NCI-H1417 (cell line): ENCODE measurements around the gene DROSHA.
A peak's percentile ranks its signal among the peaks of the same experiment; 100 is the strongest.

Experiments
- DNase-seq, 3 experiments: peaks; one replicate each; lab custom pipeline; 2025; lab: John Stamatoyannopoulos, UW

Gene DROSHA

DNA sequence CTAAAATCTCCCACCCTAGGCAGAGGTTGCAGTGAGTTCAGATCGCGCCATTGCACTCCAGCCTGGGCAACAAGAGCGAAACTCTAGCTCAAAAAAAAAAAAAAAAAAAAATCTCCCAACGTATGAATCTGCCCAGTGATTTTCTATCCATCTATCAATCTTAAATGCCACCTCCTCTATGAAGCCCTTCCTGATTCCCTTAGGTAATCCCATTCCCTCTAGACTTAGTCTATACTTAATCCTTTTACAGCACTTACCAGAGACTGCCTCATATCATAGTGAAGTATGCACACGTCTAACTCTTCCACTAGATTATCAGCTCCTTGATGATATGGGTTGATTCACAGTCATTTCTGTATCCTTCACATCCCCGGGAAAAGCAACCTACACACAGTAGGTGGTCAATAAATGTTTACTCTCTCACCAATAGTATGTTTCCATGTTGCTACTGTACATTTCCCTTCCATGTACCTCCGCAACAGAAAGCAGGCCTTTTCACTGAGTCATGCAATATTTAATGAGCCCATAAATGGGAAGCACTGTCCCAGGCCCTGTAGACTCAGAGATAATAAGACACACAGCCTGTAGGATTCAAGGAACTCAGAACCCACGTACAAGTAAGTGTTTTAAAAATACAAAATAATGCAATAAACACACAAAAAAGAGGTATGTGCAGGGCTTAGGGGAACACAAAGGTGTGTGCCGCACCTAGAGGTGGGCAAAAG, 1.2 kb downstream of the DROSHA start:
- DNase-seq = no peak

GRCh38 chr5:31523041-31523440, 8.9 kb downstream of the DROSHA start:
- no peak for DNase-seq

DNA sequence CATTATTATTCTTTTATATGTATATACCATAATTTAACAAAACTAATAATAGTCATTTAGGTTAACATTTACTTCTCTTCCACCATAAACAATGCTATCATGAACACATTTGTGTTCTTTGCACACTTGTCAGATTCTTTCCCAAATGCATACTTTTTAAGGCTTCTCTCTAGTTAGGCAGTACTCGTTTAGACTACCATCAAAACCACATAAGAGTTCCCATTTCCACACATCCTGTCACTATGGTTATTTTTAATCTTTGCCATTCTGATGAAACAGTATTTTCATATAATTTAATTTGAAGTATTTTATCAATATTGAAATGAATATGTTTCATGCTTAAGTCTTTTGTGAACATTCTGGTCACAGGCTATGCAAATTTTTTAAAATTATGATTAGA, 15.1 kb downstream of the DROSHA start:
- DNase-seq = no peak

GRCh38 chr5:31511305-31511704, 20.6 kb downstream of the DROSHA start:
- no peak for DNase-seq

- peak in 1 of 3 experiments; percentile 50 for DNase-seq
Observed at GRCh38 chr5:31504529-31504928, 27.4 kb downstream of the DROSHA start.

DNA sequence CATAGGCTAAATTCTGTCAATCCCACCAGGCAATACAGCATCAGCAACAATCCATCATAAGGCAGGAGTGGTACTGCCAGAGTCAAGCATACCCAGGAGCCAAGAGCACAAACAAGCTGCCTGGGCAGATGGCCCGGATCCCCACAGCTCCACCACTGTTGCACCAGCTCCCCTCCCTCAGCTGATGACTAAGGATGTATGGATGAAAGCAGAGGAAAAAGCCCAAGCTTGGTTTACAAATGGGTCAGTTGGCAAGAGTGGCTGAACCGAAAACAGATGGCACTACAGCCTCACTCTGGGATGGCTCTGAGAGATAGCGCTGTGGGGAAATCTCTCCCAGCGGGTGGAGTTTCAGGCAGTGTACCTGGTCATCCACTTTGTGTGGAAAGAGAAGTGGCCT, 29.4 kb downstream of the DROSHA start:
- DNase-seq = no peak

- no peak for DNase-seq
Observed at GRCh38 chr5:31500256-31500655, 31.6 kb downstream of the DROSHA start.

GRCh38 chr5:31496891-31497290, 35.0 kb downstream of the DROSHA start:
- DNase-seq = no peak

DNA sequence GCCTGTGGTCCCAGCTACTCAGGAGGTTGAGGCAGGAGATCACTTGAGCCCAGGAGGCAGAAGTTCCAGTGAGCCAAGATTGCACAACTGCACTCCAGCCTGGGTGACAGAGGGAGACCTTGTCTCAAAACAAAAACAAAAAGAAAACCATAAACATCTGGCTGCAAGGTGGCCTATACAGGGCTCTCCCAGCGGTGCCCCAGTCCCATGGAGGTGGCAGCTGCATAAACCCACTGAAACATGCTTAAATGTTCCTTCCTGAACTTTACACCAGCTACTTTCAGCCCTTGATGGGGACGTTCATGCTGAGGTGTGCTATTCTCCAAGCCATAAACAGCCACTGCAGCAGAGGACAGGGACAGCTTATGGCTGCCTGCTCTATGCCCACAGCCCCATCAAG, 35.6 kb downstream of the DROSHA start:
- no peak for DNase-seq

DNA sequence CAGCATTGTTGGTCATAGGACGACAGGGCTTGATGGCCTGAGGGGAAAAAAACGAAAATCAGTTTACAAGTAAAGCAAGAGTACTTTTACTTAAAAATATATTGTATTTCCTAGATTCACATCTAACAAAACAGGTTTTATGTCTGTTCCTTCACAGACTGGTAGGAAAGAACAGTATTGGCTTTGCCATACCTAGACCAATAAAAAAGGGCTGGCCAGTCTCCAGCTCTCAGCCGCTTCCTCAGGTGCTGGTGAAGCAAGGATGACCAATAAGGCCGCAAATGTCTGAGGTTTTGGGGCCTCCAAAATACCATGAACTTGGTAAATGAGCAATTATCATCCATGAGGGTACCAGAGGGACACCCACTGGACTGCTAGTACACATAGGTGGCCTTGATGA, 36.6 kb downstream of the DROSHA start:
- DNase-seq = no peak

GRCh38 chr5:31492869-31493268, 39.0 kb downstream of the DROSHA start:
- peak in 1 of 3 experiments; percentile 50 for DNase-seq

DNA sequence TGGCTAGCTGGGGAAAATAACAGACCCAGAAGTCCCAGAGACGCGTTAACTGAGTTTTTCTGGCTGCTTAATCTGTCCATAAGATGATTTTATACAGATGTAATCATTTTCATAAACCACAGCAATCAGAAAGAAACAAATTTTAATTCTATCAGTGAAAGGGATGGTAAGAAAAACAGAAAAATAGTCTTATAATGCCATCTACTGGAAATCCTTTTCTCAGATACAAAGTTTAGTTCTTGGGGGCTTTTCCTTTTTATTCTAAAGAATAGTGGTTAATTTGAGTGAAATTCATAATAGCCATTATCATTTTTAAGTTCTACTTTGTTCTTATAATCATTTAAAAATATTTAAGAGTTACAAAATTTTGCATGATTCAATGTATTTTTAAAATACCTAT, 44.4 kb downstream of the DROSHA start:
- DNase-seq = no peak

- no peak for DNase-seq
Observed at GRCh38 chr5:31486441-31486840, 45.5 kb downstream of the DROSHA start.

DNA sequence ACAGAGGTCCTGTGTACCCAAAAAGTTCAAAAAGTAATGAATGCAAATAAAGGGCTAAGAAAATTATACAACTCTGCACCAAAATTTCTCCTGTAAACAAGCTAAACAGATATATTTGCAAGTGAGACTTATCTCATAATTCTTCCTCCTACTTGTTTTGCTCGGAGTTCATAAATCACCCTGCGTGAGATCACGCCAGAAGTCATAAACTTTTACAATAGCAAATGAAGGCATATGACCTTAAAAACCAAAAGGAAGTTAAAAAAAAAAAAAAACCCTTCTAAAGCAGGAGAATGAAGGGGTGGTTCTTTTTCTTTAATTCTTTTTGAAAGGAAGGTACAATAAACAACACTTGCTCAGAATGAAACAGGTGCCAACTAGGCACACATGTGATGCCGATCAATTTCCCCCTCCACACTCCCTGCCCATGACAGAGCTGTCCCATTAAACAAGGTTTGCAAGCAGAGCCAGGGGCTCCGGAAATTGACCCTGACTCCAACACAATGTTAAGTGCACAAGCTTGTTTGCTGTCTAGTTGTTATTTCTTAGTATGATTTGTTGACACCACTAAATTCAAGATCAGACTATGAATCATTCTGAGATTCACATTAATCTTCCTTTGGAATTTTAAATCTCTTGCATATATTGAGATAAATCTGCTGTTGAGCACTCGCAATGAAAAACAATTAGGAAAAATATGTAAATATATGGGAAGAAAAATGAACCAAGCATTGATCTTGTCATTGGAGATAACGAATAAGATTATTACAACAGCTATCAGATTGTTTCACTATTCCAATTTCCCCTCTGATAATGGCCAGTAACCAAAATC, 46.3 kb downstream of the DROSHA start:
- no peak for DNase-seq

DNA sequence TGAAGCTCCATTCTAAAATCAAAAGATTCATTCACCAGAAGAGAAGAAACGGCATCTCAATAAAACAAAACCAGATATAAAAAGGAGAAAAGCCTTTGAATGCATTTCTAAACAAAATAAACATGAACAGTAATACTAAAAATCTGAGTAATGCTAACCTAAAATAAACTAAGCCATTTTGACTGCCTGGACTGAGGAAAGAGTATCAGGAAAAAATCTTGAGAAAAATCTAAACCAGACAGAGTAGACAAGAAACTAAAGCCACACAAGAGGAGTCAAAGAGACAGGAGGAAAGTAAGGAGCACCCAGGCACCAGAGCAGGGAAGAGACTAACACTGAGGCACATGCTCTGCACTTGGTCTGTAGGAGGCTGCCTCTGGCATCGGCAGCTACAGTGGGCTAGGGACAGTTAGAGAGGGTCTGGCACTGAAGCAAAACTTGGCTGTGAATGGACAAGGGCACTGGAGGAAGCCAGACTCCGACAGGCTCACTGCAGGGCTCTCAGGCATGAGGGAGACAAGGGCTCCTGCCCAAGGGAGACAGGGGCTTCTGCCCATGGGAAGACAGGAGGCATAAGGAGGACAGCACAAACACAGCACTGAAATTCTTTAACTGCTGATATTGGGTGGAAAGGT, 50.2 kb downstream of the DROSHA start:
- no peak for DNase-seq

DNA sequence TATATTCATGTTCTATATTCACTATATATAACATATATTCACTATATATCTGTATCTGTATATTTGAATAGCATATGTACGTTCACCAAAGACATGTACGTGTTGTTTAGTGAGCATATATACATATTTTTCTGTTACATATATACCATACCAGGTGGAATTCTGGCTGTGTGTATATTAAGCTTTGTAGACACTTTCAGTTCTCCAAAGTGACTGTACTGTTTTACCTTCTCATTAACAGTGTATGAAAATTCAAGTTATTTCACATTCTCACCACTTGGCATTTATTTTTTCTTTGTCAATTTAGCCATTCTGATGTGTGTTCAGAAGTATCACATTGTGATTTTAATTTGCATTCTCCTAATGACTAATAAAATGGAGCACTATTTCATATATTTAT, 52.2 kb downstream of the DROSHA start:
- DNase-seq = no peak

- DNase-seq = no peak
Observed at GRCh38 chr5:31478901-31479300, 53.0 kb downstream of the DROSHA start.

GRCh38 chr5:31477971-31478370, 53.9 kb downstream of the DROSHA start:
- no peak for DNase-seq

GRCh38 chr5:31477516-31477915, 54.4 kb downstream of the DROSHA start:
- no peak for DNase-seq

DNA sequence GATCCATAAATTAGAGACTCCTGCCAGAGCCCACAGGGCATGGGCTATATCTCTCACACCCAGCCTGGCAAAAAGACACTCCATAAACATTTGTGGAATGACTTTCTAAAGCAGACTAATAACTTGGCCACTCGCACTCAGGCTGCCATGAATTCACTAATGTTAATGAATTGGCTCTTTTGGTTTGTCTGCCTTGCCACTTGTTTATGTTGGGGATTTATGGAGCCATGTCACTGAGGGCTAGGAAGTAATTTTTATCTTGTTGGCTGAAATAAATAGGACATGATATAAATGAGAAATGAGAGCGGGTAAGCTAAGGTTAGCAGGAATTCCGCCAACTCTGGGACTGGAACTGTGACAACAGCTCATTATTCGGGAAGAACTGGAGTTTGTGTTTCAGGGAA, 55.2 kb downstream of the DROSHA start:
- no peak for DNase-seq

- no peak for DNase-seq
Observed at GRCh38 chr5:31471916-31472315, 60.0 kb downstream of the DROSHA start.

DNA sequence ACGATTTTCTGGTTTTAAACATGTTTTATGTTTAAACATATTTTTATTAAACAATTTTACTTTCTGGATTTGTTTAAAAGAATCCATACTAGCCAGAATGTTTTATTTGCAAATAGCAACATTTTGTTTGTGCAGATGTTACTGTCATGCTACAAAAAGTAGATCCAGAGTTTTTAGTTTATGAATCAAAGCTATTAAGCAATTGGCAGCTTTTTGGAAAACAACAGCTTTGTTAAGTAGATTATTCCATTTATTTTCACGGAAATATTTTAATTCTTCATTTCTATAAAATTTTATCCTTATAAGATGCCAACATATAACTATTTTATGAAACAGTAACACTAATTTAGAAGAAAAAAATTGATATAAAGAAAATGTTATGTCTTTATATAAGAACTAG, 60.9 kb downstream of the DROSHA start:
- no peak for DNase-seq

GRCh38 chr5:31470608-31471007, 61.3 kb downstream of the DROSHA start:
- no peak for DNase-seq
